Eye (tissue), 1 donor: ENCODE results near the gene C19orf25.
"Not testable (repeated sequence)": the region's sequence is repeated elsewhere in the genome, so short reads cannot be mapped to it uniquely, and the experiment has no call there.

ENCODE experiments used
- DNase-seq: peaks from one replicate; pipeline ENCODE4 v3.0.0-alpha.2; 2015

The C19orf25 gene

GRCh38 chr19:1495051-1495798, 16.2 kb upstream of the C19orf25 start:
- DNase-seq, result no peak

- DNase-seq, result no peak
These were observed 15.2 kb upstream of the C19orf25 start for GRCh38 chr19:1494115-1494815.

- peak; percentile 2 for DNase-seq
These were observed 13.5 kb upstream of the C19orf25 start for GRCh38 chr19:1492474-1493006.

- DNase-seq, result peak; percentile 24
These were observed 12.8 kb upstream of the C19orf25 start for GRCh38 chr19:1491849-1492170.

- DNase-seq, result no peak
These were observed 12.3 kb upstream of the C19orf25 start, which contains the start of gene REEP6 for GRCh38 chr19:1491114-1491848. Gene REEP6, plus strand, starts transcription at chr19:1491181. Its CDS starts 89 bp downstream, at chr19:1491270.

GRCh38 chr19:1490311-1491113, 11.5 kb upstream of the C19orf25 start, which contains the start of gene PCSK4:
Gene PCSK4, minus strand, starts transcription at chr19:1490350. Its CDS starts 4 bp downstream, at chr19:1490346.
- DNase-seq, result peak; percentile 100

GRCh38 chr19:1489463-1490310, 10.7 kb upstream of the C19orf25 start:
- DNase-seq, result peak; percentile 50

- no peak for DNase-seq
These were observed 9.2 kb upstream of the C19orf25 start for GRCh38 chr19:1488282-1488601.

GRCh38 chr19:1487576-1488281, 8.7 kb upstream of the C19orf25 start:
- DNase-seq, result no peak

- no peak for DNase-seq
These were observed 7.9 kb upstream of the C19orf25 start for GRCh38 chr19:1486720-1487575.

- no peak for DNase-seq
These were observed 5.0 kb upstream of the C19orf25 start for GRCh38 chr19:1483979-1484428.

GRCh38 chr19:1483131-1483978, 4.3 kb upstream of the C19orf25 start:
- DNase-seq, result no peak

GRCh38 chr19:1482361-1483130, 3.5 kb upstream of the C19orf25 start:
- DNase-seq, result no peak

GRCh38 chr19:1481893-1482360, 2.9 kb upstream of the C19orf25 start:
- no peak for DNase-seq

GRCh38 chr19:1481224-1481892, 2.3 kb upstream of the C19orf25 start:
- DNase-seq, result no peak

- DNase-seq, result not testable (repeated sequence)
These were observed 2.0 kb downstream of the C19orf25 start for GRCh38 chr19:1477056-1477455.

- no peak for DNase-seq
These were observed 3.1 kb downstream of the C19orf25 start for GRCh38 chr19:1475751-1476437.
